HUES6 (cell line): ENCODE data around the gene RNU1-2.
"Not testable (repeated sequence)": the region's sequence is repeated elsewhere in the genome, so short reads cannot be mapped to it uniquely, and the experiment has no call there.

Experiments
- H3K27ac ChIP-seq: 2 replicates; pipeline ENCODE4 v1.7.0; 2013; ENCODE audit warnings: low read depth, mild to moderate bottlenecking, low read length, inconsistent platforms
- H3K27me3 ChIP-seq: 2 replicates; pipeline ENCODE4 v1.6.1; 2013; ENCODE audit warnings: low read length; ENCODE audit not compliant: control insufficient read depth, insufficient read depth
- H3K36me3 ChIP-seq: 2 replicates; pipeline ENCODE4 v1.6.1; 2013; ENCODE audit warnings: low read length; ENCODE audit not compliant: control insufficient read depth, insufficient read depth
- H3K4me1 ChIP-seq: 2 replicates; pipeline ENCODE4 v1.6.1; 2013; ENCODE audit warnings: low read length; ENCODE audit not compliant: control insufficient read depth, insufficient read depth
- H3K4me3 ChIP-seq: 2 replicates; pipeline ENCODE4 v1.5.1; 2013; ENCODE audit warnings: low read depth, low read length
- H3K9ac ChIP-seq: one replicate; pipeline ENCODE4 v1.6.1; 2013; ENCODE audit warnings: mild to moderate bottlenecking, low read length
- H3K9me3 ChIP-seq: 2 replicates; pipeline ENCODE4 v1.6.1; 2013; ENCODE audit warnings: low read depth, low read length; ENCODE audit not compliant: control insufficient read depth, insufficient read depth

The RNU1-2 gene

DNA sequence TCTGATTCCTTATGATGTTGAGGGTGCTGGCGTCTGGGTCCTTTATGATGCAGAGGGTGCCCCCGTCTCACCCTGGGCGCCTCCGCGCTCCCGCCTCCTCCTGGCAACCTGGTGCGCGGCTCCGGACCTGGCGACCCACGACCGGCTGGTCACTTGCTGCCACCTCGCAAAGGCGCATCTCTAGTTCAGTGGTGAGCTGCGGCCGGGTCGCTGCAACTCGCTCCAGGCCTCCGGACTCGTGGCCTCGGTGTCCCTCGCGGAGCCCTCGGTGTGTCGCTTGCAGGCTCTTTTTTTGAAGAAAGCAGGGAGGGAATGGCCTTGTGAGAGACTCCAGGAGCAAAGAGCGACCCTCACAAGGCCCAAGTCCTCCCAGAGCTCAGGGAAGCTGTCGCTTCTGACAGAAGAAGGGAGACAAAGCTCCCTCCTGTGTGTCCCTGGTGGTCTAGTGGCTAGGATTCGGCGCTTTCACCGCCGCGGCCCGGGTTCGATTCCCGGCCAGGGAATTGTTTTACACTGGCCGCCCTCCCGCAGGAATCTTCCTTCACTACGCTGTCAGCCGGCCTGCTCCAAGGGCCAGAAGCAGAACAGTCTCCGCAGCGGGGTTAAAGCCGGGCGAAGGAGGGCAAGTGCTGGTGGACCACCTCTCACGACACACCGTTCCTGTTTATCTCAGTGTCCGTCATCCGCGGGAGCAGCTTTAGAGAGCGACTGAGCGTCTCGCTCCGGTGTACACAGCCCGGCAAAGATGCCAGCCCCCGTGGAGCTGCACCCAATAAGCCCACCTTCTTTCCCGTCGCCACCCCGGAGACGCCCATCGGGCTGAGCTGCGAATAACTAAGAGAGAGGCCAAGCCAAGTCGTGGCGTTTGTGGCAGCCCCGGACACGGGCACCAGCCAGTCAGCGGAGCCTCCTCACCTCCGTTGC is 23.4 kb upstream of the RNU1-2 start:
- H3K27me3 ChIP-seq, result peaks cover 23% of the 10 kb centered on the region
- H3K36me3 ChIP-seq, H3K9me3 ChIP-seq, H3K27ac ChIP-seq, H3K4me1 ChIP-seq, H3K9ac ChIP-seq: not testable (repeated sequence)
- peak overlapping the region; percentile 59 for H3K4me3 ChIP-seq

DNA sequence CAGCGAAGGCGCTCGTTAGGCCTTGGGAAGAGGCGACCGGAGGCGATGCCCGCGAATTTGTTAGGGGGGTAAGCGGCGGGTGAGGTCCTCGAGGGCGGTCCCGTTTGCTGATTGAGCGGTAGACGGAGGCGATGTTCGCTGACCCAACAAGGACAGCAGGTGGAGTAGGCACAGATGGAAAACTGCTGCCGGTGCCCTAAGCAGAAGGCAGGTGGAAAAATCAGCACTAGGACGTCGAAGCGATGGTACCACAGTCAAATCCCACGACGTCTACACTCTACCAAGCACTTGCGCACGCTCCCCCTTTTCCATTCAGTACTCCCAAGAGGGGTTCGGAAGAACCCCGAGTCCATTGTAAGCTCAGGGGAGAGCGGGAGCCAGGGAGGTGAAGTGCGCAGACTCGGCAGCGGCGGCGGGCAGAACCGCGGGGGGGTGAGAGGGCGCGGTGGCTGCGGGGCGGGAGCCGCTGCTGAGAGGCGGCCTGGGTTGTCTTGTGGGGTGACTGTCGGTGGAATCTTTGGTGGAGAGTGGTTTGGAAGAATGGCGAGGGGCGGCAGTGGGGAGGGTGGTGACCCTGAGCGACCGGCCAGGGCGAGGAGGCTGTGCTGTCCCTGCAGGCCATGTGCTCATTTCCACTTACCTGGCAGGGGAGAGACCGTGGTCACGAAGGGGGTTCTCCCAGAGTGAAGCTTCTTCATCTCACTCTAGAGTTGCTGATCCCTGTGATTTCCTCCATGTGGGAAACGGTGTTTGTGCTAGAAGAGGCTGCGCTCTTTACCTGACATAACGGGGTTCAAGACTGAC is 22.5 kb upstream of the RNU1-2 start:
- not testable (repeated sequence) for H3K36me3 ChIP-seq, H3K4me1 ChIP-seq, H3K9ac ChIP-seq, H3K27ac ChIP-seq, H3K9me3 ChIP-seq
- H3K27me3 ChIP-seq, result peaks cover 23% of the 10 kb centered on the region
- H3K4me3 ChIP-seq, result peak overlapping the region; percentile 59

GRCh38 chr1:16874968-16875765 is 20.6 kb upstream of the RNU1-2 start:
- peak overlapping the region; percentile 43 for H3K4me3 ChIP-seq
- H3K27me3 ChIP-seq, result peaks cover 29% of the 10 kb centered on the region

GRCh38 chr1:16881742-16882141 is 14.0 kb upstream of the RNU1-2 start:
- not testable (repeated sequence) for H3K27ac ChIP-seq, H3K9ac ChIP-seq

More at GRCh38 chr1:16874968-16875765, 20.6 kb upstream of the RNU1-2 start:
- H3K4me1 ChIP-seq, H3K36me3 ChIP-seq, H3K27ac ChIP-seq, H3K9ac ChIP-seq, H3K9me3 ChIP-seq: not testable (repeated sequence)

GRCh38 chr1:16882986-16883385 is 12.8 kb upstream of the RNU1-2 start:
- H3K4me3 ChIP-seq, result no peak overlapping the region
- no peak overlapping the region for H3K9ac ChIP-seq
- H3K27me3 ChIP-seq, result peaks cover 6% of the 10 kb centered on the region; the same call in 1 of the 2 replicates
- H3K27ac ChIP-seq, result no peak overlapping the region
- H3K4me1 ChIP-seq, result no peaks in the 10 kb centered on the region
- H3K9me3 ChIP-seq, result no peaks in the 10 kb centered on the region
- no peaks in the 10 kb centered on the region for H3K36me3 ChIP-seq

More at GRCh38 chr1:16881742-16882141, 14.0 kb upstream of the RNU1-2 start:
- H3K4me1 ChIP-seq, H3K4me3 ChIP-seq, H3K36me3 ChIP-seq, H3K27me3 ChIP-seq, H3K9me3 ChIP-seq: not testable (repeated sequence)

- H3K9me3 ChIP-seq, H3K36me3 ChIP-seq, H3K27ac ChIP-seq, H3K4me1 ChIP-seq, H3K27me3 ChIP-seq, H3K4me3 ChIP-seq, H3K9ac ChIP-seq: not testable (repeated sequence)
These were observed 11.3 kb upstream of the RNU1-2 start for GRCh38 chr1:16884487-16884886.

GRCh38 chr1:16886860-16887605 is 8.7 kb upstream of the RNU1-2 start:
- no peaks in the 10 kb centered on the region for H3K27me3 ChIP-seq
- H3K9ac ChIP-seq, result no peak overlapping the region
- H3K27ac ChIP-seq, result no peak overlapping the region
- no peaks in the 10 kb centered on the region for H3K9me3 ChIP-seq
- no peaks in the 10 kb centered on the region for H3K36me3 ChIP-seq
- H3K4me1 ChIP-seq, result no peaks in the 10 kb centered on the region
- H3K4me3 ChIP-seq, result no peak overlapping the region

GRCh38 chr1:16888860-16889816 is 6.6 kb upstream of the RNU1-2 start:
- peak overlapping the region; percentile 79 for H3K4me3 ChIP-seq
- H3K4me1 ChIP-seq, result no peaks in the 10 kb centered on the region
- no peaks in the 10 kb centered on the region for H3K27me3 ChIP-seq
- no peaks in the 10 kb centered on the region for H3K36me3 ChIP-seq
- H3K9ac ChIP-seq, result peak overlapping the region; percentile 81
- no peaks in the 10 kb centered on the region for H3K9me3 ChIP-seq
- H3K27ac ChIP-seq, result peak overlapping the region; percentile 64

- H3K27me3 ChIP-seq, H3K4me3 ChIP-seq: not testable (repeated sequence)
These were observed 5.2 kb upstream of the RNU1-2 start for GRCh38 chr1:16890539-16891021.

More at GRCh38 chr1:16890539-16891021, 5.2 kb upstream of the RNU1-2 start:
- not testable (repeated sequence) for H3K9me3 ChIP-seq, H3K4me1 ChIP-seq, H3K36me3 ChIP-seq, H3K27ac ChIP-seq, H3K9ac ChIP-seq
